GM21576 (cell line): ENCODE data around the gene OBP2A.
"Not testable (repeated sequence)": the region's sequence is repeated elsewhere in the genome, so short reads cannot be mapped to it uniquely, and the experiment has no call there.

Experiments
- ATAC-seq: cut with Tn5 transposase; IDR thresholded peaks from one replicate; pipeline ENCODE4 v1.9.1; 2021; ENCODE audit warnings: mild to moderate bottlenecking, moderate library complexity; ENCODE audit not compliant: unreplicated experiment

OBP2A gene

DNA sequence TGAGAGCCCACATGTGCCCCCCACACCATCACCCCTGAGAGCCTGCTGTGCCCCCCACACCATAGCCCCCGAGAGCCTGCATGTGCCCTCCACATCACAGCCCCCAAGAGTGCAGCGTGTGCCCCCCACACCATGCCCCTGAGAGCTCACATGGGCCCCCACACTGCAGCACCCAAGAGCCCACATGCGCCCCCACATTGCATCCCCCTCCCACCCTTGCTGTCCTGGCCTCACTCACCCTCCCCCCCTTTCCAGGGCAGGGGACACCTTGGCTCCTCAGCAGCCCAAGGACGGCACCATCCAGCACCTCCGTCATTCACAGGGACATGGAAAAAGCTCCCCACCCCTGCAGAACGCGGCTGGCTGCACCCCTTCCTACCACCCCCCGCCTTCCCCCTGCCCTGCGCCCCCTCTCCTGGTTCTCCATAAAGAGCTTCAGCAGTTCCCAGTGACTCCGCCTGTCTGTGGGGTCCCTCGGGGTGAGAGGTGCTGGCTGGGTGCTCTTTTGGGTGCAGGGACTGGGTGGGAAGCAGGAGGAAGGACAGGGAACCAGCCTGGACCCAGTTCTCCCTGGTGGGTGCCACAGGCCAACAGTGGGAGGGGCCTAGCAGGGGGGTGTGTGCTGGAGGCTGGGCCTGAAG, 19.7 kb upstream of the OBP2A start:
- ATAC-seq: no peak

DNA sequence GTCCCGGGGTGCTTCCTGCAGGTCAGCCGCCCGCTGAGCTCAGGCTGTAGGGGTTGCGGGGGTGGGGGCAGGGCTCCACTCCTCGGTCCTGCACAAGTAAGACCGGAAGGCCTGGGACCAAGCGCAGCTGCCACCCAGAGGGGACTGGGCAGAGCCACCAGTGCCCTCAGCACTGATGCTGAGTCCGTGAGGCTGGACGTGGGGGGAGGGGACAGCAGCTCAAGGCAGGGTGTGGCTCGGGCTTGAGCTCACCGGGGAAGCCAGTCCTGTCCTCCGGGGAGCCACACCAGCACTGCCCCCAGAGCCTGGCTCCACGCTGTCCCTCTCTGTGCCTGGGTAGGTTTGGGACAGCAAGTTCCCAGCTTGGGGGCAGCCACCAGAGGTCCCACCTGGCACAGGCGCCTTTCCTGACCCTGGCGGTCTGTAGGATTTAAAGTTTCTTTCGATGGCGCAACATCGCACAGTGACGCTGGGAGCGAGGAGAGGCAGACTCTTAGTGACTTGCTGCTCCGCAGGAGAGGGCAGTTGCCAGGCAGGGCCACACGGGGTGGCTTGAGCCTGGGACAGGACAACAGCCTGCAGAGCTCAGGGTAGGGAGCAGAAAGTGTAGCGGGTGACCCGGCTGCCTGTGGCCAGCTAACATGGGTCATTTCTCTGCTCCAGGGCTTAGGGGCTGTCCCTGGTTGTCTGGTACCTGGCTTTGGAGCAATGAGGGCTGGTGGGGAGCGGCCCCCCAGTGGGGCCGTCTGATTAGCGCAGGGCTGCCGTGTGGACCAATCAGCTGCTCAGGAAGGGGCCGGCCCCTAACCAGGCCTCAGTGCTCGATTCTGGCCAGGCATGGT, 19.0 kb upstream of the OBP2A start:
- ATAC-seq: no peak

DNA sequence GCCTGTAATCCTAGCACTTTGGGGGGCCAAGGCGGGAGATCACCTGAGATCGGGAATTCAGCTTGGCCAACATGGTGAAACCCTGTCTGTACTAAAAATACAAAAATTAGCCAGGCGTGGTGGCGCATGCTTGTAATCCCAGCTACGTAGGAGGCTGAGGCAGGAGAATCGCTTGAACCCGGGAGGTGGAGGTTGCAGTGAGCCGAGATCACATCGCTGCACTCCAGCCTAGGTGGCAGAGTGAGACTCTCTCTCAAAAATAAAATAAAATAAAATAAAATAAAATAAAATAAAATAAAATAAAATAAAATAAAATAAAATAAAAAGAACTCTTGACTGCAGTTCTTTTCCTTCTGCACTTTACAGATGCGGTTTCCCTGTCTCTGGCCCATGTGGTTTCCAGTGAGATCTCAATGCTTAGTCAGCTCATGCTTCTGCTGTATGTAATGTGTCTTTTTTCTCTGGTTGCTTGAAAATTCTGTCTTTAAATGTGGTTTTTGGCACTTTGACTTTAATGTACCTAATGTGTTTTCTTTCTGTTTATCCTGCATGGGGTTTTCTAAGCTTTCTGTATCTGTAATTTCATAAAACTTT, 17.0 kb upstream of the OBP2A start:
- ATAC-seq: not testable (repeated sequence)

DNA sequence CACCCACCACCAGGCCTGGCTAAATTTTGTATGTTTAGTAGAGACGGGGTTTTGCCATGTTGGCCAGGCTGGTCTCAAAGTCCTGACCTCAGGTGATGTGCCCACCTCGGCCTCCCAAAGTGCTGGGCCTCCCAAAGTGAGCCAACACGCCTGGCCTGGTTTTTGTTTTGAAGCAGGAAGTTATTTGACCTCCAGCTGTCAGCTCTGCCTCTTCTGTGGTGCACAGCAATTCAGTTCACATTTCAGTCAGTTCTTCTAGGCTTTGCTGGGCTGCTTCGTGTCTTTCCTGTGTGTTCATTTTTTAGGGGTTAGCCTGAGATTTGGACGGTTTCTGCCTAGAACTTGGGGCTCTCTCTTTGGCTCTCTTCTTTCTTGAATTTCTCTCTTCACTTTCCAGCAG, 15.8 kb upstream of the OBP2A start:
- ATAC-seq: no peak

DNA sequence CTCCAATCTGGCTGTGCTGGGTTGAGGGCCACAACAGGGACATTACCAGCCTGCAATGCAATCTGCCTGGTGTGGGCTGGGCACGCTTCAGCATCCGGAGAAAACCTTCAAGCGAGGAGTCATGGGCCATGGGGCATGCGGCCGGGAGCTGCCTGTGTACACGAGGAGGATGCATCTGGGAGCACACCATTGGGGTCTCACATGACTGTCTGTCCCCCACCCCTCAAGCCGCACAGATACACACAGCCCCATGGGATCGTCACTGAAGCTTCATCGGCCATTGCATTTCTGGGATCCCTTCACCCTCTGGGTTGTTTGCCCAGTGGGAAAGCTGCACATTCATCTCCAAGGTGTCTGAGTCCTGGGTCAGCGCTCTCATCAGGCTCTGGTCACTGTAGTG, 14.8 kb upstream of the OBP2A start:
- no peak for ATAC-seq

DNA sequence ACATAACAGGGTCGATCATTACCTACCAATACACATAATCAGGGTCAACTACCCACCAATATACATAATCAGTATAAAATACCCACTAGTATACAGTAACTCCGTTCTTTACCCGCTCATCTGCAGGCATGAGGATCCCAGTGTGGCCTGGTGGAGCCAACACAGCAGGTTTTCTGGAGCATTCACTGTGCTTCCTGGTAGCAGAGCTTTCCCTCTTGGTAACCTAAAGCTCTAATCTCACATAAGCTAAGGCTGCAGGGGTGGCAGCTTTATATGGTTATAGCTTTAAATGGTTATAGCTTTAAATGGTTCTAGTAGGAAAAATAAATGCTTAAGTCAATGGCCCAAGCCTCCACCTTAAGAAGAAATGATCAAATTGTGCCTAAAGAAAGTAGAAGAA, 12.8 kb upstream of the OBP2A start:
- ATAC-seq: no peak

DNA sequence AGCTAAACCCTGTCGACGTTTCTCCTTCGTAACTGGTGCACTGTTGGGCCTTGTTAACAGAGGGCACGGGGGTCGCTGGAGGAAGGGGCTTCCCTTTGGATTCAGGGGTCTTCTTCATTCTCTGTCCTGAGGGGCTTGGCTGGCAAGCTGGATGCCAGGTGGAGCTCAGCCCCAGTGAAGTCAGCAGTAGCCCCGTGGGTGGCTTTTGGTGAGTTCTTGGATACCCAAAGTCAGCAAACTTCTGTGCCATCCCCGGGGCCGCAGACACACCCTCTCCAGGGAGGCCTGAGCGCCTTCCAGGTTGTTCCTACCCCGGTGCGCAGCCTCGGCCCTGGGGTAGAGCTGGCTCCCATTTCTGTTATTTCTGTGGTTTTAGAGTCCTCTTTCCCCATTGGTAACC, 12.3 kb upstream of the OBP2A start:
- no peak for ATAC-seq

DNA sequence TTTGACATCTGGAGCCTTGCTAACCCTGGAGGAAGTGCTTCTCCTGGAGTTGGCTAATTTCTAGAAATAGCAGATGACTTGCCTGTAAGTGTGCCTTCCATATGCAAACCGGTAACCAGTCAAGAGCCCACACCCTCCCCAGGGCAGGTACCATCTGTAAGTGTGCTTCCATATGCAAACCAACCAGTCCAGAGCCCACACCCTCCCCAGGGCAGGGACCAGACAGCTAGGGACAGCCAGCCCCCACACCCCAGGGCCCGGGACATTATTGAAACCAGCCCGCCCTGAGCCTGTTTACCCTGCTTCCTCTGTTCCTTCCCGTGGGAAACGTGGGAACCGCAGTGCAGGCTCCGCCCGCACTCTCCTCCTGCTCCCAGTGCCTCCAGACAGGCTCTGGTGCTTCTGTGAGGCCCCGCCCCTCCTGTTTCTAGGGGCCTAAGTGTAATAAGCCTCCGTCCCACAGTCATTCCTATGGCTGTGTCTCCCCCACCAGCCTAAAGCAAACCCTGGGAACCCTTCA, 11.7 kb upstream of the OBP2A start:
- ATAC-seq: not testable (repeated sequence)

DNA sequence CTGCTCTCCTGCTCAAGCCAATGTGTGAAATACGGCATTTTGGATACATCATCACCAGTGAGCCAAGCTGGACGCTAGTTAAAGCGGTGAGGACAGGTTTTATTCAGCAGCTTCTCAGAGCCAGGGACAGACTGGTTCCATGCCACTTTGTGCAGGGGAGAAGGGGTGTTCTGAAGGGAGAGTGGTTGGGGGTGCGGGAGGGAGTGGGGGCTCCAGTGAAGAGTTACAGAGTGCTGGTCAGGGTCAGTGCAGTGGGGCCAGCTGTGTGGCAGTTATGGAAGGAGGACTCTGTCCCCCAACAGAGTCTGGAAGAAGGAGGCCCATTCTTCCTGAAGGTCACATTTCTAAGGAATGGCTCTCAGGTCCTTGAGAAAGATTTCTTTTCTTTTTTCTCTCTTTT, 11.1 kb upstream of the OBP2A start:
- ATAC-seq: not testable (repeated sequence)

DNA sequence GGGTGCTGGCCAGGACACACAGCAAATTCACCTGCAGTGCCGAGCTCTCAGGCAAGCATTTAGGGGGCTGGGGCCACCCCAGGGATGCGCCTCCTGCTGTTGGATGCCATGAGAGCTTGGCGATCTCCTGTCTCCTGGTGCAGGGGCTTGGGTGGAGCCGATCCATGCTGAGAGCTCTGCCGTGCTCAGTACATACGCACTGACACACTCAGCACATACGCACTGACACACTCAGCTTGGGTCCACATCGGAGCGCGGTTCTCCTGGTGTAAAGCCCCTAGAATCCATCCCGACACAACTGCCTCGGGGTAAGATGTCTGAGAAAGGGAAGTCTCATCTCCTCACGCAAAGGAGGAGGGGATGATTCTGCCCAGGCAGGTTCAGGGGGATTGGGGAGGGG, 10.3 kb upstream of the OBP2A start:
- ATAC-seq: not testable (repeated sequence)

DNA sequence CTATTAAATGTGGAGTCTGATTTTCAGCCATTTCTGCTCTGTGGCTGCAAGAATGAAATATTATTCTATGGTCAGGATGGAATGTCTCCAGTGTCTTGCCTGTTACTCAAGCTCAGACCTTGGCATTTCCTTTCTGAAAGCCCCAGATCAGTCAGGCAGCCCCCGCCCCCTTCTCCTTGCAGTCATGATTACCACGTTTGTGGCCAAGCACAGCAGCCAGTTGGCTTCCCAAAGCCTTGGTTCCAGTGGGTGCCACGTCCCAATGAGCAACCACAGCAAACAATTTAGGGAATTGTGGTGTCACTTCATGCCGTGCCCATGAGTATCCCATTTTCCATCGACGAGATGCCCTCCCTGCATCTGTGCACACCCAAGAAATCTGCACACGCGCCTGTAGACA, 9.7 kb upstream of the OBP2A start:
- ATAC-seq: no peak

DNA sequence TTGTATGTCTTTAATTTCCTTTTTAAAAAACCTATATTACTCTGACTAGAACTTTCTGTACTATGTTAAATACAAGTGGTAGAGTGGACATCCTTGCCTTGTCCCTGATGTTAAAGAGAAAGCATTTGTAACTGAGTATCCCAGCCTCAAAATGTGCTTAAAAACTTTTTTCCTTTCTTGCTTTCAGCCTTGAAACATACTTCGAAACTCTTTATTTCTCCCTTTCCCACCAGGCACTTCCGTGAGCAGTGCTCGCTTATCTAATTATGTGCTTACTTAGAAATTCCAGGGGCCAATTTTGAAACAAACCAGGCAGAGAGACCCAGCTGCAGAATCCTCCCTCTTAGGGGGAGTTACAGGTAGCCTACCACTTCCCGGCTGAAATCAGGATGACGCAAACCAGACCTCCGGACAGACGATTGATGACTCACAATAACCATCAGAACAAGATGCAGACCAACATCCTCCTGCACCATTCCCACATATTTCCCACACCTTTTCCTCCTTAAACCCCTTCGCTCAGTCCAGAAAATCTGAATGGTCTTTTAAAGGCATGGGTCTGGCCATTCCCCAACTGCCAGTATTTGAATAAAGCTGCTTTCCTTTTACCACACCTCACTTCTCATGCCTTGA, 2.5 kb upstream of the OBP2A start:
- ATAC-seq: not testable (repeated sequence)

DNA sequence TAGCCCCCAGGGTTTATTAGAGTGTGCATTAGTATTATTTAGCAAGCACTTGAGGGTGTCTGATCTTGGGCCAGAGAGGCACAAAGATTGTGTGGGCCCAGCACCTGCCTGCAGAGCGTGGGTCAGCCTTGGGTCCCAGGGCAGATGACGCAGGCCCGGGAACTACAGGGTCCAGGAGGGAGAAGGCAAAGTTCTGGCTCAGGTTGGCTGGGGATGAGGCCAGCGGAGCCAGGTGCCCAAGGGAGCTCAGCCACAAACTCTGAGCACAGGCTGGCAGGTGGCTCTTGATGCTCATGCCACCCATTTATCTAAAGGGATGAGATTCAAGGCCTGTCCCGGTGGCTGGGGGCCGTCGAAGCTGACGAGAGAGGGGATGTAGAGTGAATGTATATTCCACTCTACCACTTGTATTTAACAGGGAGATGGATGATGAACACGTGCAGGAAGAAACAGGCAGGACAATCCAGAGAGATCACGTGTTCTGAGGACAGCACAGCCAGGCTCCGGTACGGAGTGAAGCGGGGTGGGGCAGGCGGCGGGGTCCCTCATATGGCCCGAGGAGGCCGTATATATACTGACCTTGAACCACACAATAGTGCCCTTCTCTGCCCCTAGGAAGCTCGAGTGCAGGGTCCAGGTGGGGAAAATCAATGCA, 818 bp upstream of the OBP2A start:
- no peak for ATAC-seq

DNA sequence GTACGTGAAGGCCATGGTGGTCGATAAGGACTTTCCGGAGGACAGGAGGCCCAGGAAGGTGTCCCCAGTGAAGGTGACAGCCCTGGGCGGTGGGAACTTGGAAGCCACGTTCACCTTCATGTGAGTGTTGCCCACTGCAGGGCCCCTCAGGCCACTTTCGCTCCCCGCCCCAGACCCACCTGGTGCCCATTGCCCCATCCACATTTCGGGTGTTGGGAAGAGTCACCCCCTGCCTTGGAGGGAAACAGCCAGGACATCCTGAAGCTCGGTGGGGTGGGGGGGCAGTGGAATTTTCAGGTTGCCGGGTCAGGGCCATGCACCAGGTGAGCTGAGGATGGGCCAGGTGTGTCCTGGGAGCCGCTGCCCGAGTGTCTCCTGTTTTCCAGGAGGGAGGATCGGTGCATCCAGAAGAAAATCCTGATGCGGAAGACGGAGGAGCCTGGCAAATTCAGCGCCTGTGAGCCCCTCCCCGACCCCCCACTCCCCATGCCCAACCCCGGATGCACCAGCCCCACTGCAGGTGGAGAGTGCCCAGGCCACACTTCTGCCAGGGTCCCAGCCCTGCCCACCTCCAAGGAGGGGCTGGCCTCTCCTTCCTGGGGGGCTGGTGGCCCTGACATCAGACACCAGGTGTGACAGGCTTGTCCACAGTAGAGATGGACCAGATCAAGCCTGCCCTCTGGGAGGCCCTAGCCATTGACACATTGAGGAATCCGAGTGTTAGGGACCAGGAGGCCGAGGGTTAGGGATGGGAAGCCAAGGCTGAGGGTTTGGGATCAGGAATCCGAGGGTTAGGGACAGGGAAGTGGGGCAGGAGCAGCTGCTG, 1.1 kb downstream of the OBP2A start:
- not testable (repeated sequence) for ATAC-seq

DNA sequence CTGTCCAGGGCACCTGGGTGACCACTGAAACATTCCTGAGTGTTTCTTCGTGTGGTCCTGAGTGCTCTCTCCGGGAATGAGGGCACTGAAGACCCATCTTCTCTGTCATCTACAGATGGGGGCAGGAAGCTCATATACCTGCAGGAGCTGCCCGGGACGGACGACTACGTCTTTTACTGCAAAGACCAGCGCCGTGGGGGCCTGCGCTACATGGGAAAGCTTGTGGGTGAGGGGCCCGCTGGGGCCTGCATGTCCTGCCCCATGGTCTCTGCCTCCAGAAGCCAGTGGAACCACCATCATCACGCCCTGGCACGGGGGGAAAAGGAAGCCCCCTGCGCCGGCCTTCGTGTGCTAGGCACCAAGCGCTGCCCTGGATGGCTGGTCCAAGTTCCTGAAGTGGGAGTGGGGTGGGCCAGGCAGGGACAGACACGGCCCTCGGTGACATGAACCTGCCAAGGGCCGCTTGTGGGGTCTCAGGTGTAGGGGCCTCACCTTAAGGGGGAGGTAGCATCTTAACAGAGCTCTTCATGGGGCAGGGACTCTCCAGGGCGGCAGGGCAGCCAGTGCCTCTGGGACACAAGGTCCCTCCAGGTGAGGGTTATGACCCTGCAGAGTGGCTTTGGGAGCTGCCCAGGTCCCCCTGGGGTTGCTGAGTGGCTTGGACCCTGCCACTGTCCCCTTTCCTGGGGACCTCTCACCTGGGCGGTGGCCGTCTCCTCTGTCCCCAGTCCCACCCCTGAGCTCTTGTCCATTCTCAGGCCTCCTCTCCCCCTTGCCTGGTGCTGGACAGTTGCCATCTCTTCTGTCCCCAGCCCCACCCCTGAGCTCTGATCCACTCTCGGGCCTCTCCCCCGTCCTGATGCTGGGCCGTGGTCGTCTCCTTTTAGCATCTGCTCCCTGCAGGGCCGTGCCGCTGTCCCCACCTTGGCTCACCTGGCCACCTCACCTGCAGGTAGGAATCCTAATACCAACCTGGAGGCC, 2.1 kb downstream of the OBP2A start:
- ATAC-seq: no peak

DNA sequence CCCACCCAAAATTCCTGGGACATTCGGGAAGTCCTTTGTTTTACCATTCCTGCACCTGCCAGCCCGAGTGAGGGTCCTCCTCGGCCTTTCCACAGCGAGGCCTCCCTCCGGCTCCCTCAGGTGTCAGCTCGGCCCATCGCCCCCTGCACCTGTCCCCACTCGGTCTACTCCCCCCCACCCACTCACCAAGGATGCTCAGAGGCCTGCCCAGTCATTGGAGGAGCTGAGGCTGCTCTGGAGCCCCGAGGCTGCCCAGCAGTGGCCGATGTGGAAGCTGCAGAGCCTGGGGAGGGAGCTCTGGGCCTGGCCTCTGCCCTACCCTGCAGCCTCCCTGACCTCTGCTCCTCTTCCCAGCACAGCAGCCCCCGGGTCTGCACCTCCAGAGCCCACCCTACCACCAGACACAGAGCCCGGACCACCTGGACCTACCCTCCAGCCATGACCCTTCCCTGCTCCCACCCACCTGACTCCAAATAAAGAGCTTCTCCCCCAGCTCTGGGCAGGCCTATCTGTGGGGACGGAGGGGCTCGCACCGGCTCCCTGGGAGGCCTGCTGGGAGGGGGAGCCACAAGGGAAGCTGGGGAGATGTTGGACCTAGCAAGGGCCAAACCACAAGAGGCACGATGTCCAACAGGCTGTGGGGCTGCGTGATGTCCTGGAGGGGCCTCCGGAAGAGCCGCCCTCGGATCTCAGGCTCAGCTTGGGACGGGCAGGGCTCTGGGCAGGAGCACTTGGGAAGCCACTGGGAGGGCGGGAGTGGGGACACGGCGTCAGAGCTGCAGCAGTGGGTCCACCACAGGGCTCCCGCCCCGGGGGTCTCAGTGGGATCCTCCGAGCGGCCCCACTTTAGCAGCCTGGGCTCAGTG, 3.8 kb downstream of the OBP2A start:
- not testable (repeated sequence) for ATAC-seq

DNA sequence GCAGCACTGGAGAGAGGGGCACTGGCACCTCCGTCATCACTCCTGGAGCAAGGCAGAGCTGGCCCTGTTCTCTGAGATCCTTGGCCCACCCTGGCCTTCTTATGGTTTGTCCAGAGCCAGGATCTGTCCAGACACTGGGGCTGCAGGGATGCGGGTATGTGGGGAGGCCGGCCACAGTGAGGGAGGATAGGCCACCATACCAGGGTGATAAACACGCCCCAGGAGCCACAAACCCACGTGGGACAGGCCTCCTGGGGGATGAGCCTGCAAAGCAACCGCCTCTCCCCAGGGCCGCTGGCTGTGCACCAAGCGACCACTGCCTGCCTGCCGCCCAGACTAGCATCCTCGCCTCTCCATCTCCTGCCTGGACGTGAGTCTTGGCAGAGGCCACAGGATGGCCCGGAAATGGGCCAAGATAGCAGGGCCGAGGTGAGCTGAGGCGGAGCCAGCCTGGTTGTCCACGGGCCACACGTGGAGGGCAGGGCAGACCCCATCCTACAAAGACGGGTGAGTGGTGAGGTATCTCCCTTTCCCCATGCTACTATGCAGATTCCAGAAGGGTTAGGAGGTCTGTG, 4.5 kb downstream of the OBP2A start:
- no peak for ATAC-seq

DNA sequence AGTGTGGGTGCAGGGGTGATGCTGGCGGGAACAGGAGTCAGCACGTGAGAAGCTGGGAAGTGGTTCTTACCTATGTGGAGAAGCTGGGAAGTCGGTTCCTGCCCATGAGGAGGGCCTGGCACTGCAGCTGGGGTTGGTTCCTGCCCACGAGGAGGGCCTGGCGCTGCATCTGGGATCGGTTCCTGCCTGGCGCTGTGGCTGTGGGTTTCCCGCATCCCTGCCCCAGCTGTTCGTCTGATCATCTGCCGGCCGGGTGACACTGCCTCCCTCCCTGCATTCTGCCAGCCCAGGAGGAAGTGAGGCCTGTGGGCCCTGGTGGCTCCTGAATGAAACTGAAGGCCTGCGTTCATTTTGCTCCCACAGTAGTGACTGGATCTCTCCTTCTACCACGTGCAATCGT, 5.1 kb downstream of the OBP2A start:
- ATAC-seq: no peak
